NCI-H187 (cell line): ENCODE measurements around the gene GIGYF2.
"Not testable (repeated sequence)": the region's sequence is repeated elsewhere in the genome, so short reads cannot be mapped to it uniquely, and the experiment has no call there.

Experiments used
- DNase-seq, 2 experiments: peaks; one replicate each; lab custom pipeline; 2025; lab: John Stamatoyannopoulos, UW

GIGYF2 gene

DNA sequence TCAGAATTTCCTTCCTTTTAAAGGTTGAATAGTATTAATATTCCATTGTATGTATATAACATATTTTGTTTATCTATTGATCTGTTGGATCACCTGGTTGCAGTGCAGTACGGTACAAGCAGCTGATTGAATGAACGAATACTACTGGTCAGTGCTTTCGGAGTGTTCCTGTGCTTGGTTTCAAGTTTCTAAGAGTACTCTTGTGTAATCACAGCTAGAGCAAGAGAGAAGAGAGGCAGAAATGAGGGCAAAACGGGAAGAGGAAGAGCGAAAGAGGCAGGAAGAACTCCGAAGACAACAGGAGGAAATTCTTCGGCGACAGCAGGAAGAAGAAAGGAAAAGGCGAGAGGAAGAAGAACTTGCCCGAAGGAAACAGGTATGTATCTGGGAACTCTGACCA, 119.5 kb downstream of the GIGYF2 start:
- peak in 1 of 2 experiments; percentile 35 for DNase-seq

DNA sequence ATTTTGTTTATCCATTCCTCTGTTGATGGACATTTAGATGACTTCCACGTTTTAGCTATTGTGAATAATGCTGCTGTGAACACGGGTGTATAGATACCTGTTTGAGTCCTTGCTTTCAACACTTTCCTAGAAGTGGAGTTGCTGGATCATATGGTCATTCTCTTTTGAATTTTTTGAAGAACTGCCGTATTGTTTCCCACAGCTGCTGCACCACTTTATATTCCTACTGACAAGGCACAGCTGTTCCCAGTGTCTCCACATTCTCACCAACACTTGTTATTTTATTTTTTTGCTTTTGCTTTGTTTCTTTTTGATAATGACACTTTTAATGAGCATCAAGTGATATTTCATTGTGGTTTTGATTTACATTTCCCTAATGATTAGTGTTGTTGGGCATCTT, 120.6 kb downstream of the GIGYF2 start:
- no peak for DNase-seq

DNA sequence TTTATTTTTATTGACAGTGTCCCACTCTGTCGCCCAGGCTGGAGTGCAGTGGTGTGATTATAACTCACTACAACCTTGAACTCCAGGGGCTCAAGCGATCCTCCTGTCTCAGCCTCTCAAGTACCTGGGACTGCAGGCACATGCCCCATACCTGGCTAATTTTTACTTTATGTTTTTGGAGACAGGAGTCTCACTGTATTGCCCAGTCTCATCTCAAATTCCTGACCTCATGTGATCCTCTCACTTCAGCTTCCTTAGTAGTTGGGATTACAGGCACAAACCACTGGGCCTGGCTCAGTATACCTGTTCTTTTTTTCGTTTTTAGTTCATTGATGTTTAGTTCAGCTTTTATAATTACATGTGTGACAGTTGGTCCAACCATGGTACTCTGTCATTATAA, 132.9 kb downstream of the GIGYF2 start:
- no peak for DNase-seq

DNA sequence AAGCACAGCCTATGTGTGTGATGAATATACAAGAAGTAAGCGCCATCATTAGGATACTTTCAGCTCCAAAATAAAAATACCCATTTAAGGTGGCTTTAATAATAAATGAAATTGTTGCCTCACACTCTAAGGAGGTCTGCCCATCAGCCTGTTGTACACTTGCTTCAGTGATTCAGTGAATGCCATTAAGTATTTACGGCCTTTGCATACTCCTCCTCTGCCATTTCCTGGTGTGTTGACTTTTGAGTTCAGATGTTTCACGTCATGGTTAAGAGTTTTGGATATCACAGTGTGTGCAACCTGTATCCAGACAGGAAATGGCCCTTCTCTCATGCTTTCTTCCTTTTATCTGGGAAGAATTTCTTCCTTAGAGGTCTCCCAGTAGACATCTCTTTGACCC, 134.4 kb downstream of the GIGYF2 start:
- DNase-seq = no peak

DNA sequence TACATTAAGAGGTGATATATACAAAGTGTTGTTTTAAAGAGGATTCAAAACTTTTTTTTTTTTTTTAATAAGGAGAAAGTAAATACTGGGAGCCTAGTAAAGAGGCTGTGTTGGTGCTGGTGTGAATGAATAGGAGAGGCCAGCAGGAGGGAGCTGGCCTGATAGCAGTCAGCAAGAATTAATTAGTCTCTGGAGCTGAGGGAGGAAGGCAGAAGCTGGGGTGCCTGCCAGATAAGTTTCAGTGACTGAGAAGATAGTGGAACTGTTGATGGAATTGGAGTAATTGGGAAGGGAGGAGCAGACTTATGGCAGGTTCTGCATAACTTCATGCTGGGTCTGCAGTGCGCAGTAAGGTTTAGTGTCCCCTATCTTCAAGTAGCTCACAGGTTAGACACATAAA, 136.7 kb downstream of the GIGYF2 start:
- no peak for DNase-seq

DNA sequence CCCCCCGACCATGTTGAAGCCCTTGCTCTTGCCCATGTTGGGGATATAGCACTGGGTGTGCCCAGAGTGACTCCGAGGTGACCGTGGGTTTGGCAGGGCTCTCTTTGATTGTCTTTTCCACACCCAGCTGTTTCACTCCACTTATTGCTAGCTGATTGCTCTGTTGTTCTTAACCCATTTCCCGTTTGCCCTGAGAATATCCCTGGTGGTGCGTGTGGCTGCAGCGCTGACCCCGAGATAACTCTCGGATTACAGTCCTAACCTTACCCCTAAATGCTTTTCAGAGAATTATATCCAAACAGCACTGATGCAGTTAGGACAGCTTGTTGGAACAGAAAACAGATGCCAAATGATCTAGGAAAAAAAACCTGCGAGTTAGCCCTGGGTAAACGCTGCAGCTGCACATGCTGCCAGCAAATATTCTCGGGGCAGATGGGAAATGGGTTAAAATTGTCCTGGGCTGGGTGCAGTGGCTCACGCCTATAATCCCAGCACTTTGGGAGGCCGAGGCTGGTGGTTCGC, 138.6 kb downstream of the GIGYF2 start:
- DNase-seq = no peak

DNA sequence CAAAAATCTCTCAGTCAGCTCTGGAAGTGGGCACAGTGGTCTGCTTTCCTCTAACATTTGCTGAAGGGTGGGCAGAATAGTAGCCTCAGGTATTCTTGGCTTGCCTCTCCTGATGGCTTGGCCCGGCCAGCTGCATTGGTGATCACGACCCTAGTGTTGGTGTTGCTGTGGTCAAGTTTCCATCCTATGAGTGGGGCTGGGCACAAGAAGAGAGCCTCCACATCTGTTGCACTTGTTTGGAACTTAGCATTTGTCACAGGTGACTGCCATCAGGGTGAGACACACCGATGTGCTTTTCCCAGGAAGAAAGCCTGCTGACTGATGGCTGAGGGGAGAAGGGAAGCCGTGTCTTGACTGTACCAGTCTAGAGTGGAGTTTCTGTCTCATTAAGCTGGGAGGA, 139.8 kb downstream of the GIGYF2 start:
- DNase-seq = no peak

DNA sequence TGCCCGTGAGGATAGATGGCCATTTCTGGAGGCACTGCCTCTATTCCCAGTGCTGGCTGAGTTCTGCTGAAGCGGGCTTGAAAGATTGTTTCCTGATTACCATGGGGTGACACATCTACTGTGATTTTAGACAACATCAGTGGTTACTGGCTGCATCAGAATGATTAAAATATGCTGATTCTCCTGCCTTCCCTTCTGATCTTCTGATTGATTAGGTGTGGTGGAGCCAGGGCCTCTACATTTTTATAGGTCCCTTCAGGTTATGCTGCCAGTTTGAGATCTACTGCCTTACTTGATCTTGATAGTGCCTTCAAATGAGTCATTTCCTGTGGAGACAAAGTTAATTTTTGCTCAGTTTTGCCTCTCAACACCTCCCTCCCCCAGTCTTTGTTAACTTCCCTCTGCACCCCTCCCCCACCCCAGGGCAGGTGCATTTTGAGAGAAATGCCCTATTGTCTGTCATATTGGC, 141.3 kb downstream of the GIGYF2 start:
- no peak for DNase-seq

DNA sequence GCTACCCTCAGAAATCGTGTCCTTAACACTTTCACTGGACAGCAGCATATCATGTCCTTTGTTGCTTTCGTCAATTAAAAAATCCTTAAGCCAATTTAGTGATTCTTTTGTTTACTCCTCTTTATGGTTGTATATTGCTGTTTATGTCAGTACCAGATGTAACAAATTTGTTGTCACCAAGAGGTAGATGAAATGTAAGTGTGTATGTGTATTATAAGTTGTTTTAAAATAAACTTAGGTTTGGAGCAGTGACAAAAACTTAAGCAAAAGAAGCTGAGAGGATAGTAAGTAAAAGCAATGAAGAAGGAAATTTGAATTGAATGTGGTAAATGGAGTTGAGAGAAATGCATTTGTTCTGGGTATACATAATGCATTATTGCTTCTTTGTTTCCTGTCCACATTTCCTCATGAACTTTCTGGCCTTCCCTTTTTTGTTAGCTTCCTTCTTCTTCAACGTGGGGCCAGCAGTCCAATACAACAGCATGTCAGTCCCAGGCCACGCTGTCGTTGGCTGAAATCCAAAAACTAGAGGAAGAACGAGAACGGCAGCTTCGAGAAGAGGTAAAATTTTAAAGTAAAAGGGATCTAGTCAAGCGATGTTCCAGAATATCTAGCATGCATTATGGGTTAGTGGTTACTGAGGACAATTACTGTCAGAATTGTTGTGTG, 142.4 kb downstream of the GIGYF2 start:
- DNase-seq = no peak

DNA sequence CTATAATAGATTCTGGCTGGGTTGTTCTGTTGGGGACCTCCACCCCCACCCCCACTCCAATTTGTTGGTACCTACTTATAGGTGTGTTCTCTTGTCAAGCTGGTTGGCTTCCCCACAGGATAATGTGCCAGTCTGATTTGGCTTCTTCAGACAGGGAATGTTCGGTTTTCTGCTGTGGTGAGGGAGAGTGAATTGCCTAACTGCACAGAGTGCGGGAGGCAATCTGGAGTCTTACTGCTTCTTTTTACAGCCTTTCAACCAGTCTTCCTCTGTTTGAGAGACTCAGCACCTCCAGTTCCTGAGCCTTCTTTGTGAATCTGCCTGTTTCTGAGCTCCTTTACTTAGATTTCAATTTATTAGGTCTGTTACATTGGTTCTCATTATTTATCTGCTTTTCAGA, 145.6 kb downstream of the GIGYF2 start:
- no peak for DNase-seq

DNA sequence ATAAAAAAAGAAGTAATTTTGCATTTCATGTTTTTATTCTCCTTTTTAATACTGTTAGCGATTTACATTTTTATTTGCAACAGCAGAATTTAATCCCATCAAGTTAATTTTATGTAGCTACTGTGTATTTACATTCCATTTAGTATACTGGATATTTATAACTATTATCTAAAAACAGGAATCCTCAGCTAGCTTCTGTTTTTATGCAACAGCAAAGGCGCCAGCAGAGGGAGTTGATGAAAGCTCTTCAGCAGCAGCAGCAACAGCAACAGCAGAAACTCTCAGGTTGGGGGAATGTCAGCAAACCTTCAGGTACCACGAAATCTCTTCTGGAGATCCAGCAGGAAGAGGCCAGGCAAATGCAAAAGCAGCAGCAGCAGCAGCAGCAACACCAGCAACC, 146.7 kb downstream of the GIGYF2 start:
- no peak for DNase-seq

DNA sequence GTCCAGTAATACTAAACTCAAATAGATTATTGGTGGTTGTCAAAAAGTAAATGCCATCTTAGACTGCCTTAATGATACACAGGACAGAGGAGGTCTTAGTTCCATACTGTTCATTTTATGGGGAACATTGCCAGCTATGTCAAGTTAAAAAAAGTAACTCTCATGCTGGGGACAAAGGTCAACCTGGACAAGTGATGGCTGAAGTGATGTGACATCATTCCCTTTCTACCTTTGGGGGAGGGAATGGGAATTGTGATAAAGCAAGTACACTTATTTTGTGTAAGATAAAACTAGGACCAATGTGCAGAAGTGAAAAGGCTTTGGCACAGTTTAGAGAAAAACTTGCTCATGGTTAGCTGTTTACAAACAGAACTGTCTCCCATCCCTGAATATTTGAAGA, 148.9 kb downstream of the GIGYF2 start:
- DNase-seq = no peak

DNA sequence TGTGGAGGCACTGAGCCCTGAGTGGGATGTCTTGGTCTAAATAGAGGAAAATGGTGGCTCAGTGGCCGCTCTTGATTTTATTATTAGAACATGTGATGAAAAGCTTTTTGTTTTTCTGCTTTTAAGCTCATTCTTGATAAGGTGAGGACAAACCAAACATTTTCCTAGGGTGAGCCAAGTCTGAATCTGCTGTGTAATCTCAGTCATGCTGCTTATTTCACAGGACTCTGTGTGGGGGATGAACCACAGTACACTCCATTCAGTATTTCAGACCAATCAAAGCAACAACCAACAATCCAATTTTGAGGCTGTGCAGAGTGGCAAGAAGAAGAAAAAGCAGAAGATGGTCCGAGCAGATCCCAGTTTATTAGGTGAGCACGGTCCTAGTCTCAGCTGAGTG, 152.9 kb downstream of the GIGYF2 start:
- DNase-seq = no peak

DNA sequence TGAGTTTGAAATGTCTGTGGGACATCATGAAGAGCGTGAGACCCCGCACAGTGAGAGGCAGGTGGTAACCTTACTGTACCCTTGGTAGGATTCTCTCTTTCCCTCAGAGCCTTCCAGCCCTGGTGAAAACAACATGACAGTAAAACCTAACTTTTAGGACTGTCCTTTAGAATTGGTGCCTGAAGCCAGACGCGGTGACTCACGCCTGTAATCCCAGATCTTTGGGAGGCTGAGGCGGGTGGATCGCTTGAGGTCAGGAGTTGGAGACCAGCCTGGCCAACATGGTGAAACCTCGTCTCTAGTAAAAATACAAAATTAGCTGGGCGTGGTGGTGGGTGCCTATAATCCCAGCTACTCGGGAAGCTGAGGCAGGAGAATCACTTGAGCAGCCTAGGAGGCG, 154.9 kb downstream of the GIGYF2 start:
- DNase-seq = not testable (repeated sequence)

DNA sequence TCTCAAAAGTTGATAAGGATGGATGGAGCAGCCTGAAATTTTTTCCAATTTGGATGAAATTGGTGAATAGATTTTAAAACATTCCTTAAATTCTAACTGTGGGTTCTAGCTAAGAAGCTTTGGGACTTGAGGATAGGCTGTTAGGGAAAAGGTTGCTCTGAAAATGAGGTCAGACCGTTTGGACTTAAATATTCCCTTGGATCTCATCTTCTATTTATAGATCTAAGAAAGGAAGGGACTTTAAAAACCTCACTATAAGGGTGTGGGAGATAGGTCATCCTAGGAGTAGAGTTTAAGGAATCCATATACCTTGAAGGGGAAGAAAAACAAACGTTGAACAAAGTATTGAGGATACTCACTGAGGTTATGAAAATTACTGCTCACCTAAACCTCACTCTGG, 155.5 kb downstream of the GIGYF2 start:
- no peak for DNase-seq

DNA sequence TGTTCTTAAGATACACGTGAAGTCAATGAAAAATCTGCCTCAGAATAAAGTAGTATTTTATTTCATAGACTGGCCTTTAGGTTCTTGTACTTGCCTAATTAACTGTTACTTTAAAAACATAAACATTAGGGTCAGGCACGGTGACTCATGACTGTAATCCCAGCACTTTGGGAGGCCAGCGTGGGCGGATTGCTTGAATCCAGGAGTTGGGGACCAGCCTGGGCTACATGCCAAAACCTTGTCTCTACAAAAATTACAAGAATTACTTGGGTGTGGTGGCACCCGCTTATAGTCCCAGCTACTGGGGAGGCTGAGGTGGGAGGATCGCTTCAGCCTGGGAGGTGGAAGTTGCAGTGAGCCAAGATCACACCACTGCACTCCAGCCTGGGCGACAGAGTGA, 157.0 kb downstream of the GIGYF2 start:
- DNase-seq = no peak

DNA sequence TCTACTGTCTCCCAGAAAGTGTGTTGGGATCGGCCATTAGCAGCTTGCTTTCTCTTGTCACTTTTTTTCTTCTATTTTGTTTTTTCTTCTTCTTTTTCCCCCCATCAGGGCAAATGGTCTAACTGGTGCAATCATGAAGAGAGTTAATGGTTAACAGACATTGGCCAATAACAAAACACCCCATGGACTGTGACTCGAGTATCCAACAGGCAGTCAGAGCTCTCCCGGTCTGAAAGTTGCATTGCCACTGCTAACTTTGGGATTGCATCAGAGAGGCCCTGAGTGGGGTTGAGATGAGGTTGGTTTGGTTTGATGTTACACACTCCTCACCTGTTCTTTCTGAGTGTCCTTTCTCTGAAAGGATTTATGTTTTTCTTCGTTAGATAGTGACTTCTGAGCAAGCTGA, 160.0 kb downstream of the GIGYF2 start:
- DNase-seq = no peak

DNA sequence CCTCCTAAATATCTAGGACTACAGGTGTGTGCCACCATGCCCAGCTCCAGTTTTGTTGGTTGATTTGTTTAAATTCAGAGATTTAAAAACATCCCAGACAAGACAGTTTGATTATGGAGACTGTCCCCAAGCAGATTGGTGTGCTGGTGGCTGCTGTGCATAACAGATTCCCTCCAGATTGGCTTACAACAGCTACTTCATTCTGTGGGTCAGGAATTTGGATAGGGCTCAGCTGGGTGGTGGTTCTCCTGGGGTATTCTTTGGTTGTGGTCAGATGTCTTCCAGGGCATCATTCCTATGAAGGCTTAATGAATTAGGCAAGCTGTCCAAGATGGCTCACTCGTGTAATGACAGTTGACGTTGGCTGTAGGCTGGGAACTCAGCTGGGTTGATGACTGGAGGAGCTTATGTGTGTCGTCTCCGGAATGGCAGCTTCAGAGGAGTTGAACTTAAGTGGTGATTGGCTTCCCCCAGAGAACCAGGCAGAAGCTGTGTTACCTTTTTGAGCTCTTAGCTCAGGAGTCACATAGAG, 162.3 kb downstream of the GIGYF2 start:
- no peak for DNase-seq

DNA sequence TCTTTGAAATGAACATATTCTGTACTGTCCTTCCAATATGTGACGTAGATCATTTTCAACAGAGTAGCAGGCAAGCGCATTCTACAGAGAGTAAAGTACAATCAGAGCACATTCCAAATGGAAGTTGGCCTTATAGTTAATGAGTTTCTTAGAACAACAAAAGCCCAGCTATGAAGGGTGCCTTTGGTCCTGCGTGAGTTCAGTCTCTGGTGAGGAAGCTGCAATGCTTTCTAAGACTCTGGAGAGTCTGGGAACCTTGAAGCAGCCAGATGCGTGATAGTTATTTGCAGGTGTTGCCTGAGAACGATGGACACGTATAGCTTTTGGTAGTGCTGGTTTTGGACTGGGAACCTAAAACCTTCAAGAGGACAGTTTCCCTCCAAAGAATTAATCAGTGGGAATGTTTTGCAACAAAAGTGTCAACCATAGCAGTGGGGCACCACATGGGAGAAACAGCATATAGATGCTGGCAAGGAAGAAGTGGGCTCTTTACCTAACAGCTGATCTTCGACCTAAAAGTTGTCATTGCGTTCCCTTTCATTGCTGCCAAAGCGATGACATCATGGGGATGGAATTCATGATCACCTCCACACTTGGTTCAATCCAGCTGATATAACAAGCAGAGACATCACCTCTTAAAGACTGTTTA, 163.6 kb downstream of the GIGYF2 start:
- no peak for DNase-seq

DNA sequence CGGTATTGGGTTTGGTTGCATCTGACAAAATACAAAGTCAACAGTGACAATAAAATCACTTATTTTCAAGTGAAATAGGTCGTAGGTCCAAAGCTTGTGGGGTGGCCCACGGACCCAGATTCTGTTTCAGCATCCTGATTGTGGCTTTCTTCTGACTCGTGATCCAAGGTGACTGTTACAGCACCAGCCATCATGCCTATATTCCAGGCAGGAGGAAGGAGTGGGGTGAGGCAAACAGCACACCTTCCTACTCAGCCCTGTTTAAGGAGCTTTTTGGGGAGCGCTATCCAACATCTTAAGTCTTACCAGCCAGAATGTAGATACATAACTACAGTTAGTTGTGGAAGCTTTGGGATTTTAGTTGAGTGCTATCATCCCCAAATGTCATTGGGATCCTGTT, 164.2 kb downstream of the GIGYF2 start:
- no peak for DNase-seq

DNA sequence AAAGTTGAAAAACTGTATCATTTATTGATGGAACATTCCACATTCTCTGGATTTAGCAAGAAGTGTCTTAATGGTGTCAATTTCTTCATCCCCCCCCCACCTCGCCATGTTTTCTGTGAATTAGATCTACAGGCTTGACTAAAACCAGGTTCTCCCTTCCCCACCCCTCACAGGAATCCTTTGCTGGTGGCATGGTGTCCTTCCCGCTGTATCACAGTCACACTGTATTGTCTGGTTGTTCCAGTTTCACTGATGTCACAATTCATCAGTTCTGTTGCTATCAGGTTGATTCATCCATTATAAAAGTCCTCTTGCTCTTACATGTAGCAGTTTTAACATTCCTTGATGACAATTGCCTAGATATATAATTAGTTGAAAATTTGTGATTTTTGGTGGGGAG, 166.9 kb downstream of the GIGYF2 start:
- DNase-seq = no peak

DNA sequence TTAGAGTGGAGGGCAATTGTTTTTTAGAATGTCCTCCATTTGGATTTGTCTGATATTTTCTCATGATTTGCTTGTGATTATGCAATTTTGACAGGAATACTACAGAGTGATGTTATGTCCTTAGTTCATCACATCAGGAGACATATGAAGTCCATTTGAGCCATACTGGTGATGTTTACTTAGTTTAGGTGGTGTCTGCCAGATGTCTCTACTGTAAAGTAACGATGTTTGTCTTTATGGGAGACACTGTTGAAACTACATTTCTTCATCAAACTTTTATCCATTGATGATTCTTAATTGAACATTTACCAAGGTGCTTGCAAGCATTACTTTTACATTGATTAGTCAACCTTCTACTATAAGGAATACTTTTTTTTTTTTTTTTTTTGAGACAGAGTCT, 168.0 kb downstream of the GIGYF2 start:
- no peak for DNase-seq

DNA sequence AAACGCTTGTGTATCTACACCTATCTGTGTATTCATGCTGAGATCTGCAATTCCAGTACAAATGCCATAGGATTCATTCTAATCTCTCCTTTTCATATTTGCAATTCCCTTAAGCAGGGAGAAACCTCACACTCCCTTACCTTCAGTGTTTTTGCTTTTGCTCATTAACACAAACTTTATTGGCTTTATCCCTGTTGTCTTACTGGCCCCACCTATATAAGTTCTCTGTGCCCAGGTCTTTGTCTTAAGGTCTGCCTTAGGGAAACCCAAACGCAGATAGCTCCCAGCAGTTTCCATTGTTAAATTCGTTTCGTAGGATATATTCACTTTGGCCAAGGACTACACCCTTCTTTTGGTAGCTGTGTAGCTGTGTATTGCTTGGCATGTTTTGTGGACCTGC, 169.0 kb downstream of the GIGYF2 start:
- no peak for DNase-seq
